Thoracic aorta (tissue), 2 donors: ENCODE measurements around the gene PSAP. TPM values are rescaled to one million over a fixed set of nuclear protein-coding genes. Genes with fewer than 3 reads are reported as not detected.

Experiments
- ATAC-seq: fragments of 150-250 bp; one replicate; pipeline ENCODE4 v1.8.0; 2017; ENCODE audit warnings: low read depth; ENCODE audit not compliant: insufficient number of reproducible peaks, low FRiP score
- DNase-seq: peaks from one replicate; pipeline ENCODE4 v3.0.0-alpha.2; 2020; ENCODE audit warnings: low spot score
- H3K27ac ChIP-seq, 2 donors: fragments of 200-600 bp; sonication (generic); 1 replicate in 1 of 2; 2 replicates in 1 of 2; pipeline ENCODE4 v1.5.1; 2016; ENCODE audit warnings: mild to moderate bottlenecking in 2 of 2, moderate library complexity in 2 of 2
- H3K27me3 ChIP-seq: fragments of 200-600 bp; sonication (generic); replicated peaks from 2 replicates; pipeline ENCODE4 v1.6.0; 2016; ENCODE audit warnings: mild to moderate bottlenecking; ENCODE audit not compliant: insufficient read depth
- H3K36me3 ChIP-seq: fragments of 200-600 bp; sonication (generic); one replicate; pipeline ENCODE4 v1.5.1; 2016
- H3K4me1 ChIP-seq, 2 donors: fragments of 200-600 bp; sonication (generic); 1 replicate in 1 of 2; 2 replicates in 1 of 2; pipeline versions ENCODE4 v1.5.1 to v1.6.0; 2016; ENCODE audit warnings: low read depth in 2 of 2, mild to moderate bottlenecking in 1 of 2; ENCODE audit not compliant: control insufficient read depth in 1 of 2
- H3K4me3 ChIP-seq: fragments of 200-600 bp; sonication (generic); 2 replicates; pipeline ENCODE4 v1.5.1; 2016; ENCODE audit warnings: mild to moderate bottlenecking
- H3K9me3 ChIP-seq: fragments of 200-600 bp; sonication (generic); 2 replicates; pipeline ENCODE4 v1.5.1; 2016
- total RNA-seq, 2 donors: library from RNA; depleted of rRNA; stranded (reverse); fragments of >200 nt; gene quantifications; one replicate each; pipeline versions ENCODE4 v1.1.0 to v1.2.3, GENCODE V29; 2016
- TF ChIP-seq, protein P1 (sequence below): fragments of 200-600 bp; sonication (generic); IDR thresholded peaks from one replicate; pipeline ENCODE4 v1.5.1; 2019; ENCODE audit warnings: antibody characterized with exemption

The PSAP gene
- total RNA-seq, 2 donors from 2014 or later, result 1,091 to 1,135 TPM

DNA sequence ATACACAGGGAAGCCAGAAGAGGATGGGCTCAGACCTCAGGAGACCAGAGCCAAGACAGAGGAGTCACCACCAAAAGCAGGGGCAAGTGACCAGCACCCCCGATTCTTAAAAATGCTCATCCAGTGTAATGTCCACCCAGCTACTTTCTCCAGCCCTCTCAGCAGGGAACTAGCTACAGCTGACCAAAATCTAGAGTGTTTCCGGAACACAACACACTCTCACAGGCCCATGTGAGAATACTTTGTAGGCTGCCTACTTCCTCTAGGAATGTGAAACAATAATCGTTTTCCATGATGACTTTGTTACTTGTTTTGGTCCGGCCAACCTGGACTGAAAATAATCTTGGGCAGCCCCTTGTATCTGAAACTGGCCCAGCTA is 14.5 kb downstream of the PSAP start:
- DNase-seq (no peak), ATAC-seq (peak; percentile 18)
- Histone ChIP-seq H3K27ac (peak overlapping the region; percentile 76 to 85), H3K4me3 (peak overlapping the region; percentile 24), H3K27me3 (no peaks in the 10 kb centered on the region), H3K9me3 (no peaks in the 10 kb centered on the region), H3K36me3 (peaks cover 10% of the 10 kb centered on the region), H3K4me1 (peaks cover 38 to 64% of the 10 kb centered on the region in 2 donors)
- TF ChIP-seq, protein P1, sequence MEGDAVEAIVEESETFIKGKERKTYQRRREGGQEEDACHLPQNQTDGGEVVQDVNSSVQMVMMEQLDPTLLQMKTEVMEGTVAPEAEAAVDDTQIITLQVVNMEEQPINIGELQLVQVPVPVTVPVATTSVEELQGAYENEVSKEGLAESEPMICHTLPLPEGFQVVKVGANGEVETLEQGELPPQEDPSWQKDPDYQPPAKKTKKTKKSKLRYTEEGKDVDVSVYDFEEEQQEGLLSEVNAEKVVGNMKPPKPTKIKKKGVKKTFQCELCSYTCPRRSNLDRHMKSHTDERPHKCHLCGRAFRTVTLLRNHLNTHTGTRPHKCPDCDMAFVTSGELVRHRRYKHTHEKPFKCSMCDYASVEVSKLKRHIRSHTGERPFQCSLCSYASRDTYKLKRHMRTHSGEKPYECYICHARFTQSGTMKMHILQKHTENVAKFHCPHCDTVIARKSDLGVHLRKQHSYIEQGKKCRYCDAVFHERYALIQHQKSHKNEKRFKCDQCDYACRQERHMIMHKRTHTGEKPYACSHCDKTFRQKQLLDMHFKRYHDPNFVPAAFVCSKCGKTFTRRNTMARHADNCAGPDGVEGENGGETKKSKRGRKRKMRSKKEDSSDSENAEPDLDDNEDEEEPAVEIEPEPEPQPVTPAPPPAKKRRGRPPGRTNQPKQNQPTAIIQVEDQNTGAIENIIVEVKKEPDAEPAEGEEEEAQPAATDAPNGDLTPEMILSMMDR, result no peak

DNA sequence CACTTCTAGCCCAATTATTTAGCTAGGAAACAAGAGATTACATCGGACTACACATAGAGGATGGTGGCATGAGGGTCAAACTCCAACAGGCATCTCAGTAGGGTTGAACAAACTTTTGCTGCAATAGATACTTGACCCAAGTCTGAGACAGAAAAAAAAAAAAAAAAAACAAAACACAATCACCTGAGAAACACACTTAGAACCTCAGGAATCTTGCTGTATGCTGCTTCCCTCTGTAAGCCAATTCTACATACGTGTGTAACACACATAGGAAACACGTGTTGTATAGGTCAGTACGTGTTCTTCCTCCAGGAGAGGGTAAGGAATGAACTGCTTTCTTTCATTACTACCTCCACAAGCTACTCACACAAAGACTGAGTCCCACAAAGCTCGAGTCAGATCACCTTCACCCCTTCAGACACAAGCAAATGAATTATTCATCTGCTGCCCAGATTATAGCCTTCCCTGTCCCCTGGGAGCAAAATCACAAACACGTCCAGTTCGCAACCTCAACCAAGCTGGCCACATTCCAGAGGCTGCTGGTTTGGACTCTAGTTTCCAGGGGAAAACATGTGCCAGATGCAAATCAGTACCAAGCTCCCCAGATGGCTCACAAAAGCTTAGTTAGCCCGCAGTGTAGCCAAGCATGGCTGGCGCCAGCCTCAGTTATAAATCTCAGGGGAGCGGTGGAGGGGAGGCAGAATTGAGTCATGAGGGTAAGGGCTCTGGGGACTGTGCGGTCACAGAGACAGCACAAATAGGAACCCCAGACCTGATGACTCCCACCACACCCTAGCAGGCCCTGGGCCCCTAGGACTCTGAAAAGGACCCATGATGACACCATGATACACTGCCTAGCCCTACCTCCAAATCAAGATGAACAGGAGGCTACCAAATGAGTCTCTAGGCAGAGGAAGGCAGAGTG is 15.1 kb downstream of the PSAP start:
- TF ChIP-seq, protein P1, result no peak
- Histone ChIP-seq H3K4me1 (peaks cover 36 to 61% of the 10 kb centered on the region in 2 donors), H3K4me3 (peak overlapping the region; percentile 24), H3K27me3 (no peaks in the 10 kb centered on the region), H3K9me3 (no peaks in the 10 kb centered on the region), H3K27ac (peak overlapping the region; percentile 76 to 85), H3K36me3 (peaks cover 16% of the 10 kb centered on the region)
- DNase-seq (peak; percentile 84), ATAC-seq (peak; percentile 77)

DNA sequence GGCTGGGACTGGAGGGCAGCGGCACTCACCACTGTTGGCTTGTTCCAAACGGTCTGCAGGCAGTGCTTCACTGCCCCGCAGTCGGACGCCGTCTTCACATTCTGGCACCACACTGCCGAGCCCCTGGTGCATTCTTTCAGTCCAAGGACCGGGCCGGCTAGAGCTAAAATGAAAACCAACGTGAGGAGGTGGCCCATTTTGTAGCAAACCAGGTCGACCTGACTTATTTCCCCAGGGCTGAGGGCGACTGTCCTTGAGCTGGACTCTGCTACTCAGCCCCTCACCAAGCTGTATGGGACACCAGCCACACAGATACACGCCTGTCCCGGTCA is 16.7 kb downstream of the PSAP start:
- Histone ChIP-seq H3K4me1 (peaks cover 24 to 45% of the 10 kb centered on the region in 2 donors), H3K4me3 (no peak overlapping the region), H3K27me3 (no peaks in the 10 kb centered on the region), H3K36me3 (peaks cover 32% of the 10 kb centered on the region), H3K9me3 (no peaks in the 10 kb centered on the region), H3K27ac (no peak overlapping the region)
- ATAC-seq (no peak), DNase-seq (no peak)
- TF ChIP-seq, protein P1, result no peak

DNA sequence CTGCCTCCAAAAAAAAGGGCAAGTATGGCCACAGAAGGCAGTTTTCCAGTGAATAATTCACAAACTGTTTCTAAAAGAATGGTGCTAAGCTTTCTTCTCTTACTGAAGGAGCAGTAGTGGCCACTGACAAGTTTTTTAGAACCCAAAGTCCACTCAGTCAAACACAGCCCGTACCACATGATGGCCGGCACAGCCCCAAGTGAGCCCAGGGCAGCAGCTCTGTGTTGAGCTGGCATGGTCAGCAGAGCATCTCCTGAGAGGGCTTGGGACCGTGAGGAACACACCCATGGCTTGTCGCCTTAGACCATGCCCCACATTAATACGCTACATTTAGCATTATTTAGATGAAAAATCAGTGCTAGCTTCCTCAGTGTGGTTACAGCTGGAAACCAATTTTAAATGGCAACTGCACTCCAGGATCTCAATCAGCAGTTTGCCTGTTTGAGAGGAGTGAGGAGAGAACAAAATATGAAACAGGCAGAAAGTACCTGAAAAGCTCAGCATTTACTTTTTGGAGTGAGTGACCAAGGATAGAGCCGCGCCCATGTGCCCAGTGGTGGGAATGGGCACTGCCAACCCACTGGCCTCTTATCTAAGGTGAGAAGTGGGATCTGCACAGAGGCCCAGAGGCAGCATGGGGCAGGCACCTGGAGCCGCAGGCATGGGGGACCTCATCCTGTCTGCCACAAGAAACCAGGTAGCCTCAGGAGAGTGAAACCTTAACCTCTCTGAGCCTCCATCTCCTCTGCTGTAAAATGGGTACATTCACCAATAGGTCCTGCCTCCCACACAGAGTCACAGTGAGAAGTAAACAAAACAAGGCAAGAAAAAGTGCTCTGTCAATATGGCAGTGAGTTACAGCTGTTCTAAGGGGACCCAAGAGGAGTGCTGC is 17.4 kb downstream of the PSAP start:
- H3K4me3 ChIP-seq, result no peak overlapping the region
- DNase-seq (no peak), ATAC-seq (no peak)
- peaks cover 24 to 39% of the 10 kb centered on the region in 2 donors for H3K4me1 ChIP-seq
- peaks cover 38% of the 10 kb centered on the region for H3K36me3 ChIP-seq
- no peaks in the 10 kb centered on the region for H3K9me3 ChIP-seq
- TF ChIP-seq, protein P1, result no peak
- H3K27ac ChIP-seq, result no peak overlapping the region
- no peaks in the 10 kb centered on the region for H3K27me3 ChIP-seq

DNA sequence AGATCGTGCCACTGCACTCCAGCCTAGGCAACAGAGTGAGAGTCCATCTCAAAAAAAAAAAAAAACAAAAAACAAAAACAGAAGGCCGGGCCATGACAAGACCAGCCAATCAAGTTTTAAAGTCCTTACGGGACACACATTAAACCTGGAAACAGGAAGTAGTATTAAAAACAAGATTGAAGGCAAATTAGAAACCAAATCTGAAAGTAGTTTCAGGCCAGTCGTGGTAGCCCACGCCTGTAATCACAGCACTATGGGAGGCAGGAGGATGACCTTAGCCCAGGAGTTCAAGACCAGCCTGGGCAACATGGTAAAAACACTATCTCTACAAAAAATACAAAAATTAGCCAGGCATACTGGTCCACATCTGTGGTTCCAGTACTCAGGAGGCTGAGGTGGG is 18.1 kb downstream of the PSAP start:
- no peak overlapping the region for H3K27ac ChIP-seq
- TF ChIP-seq, protein P1, result no peak
- ATAC-seq (no peak), DNase-seq (no peak)
- peaks cover 21 to 32% of the 10 kb centered on the region in 2 donors for H3K4me1 ChIP-seq
- H3K9me3 ChIP-seq, result no peaks in the 10 kb centered on the region
- peaks cover 45% of the 10 kb centered on the region for H3K36me3 ChIP-seq
- no peaks in the 10 kb centered on the region for H3K27me3 ChIP-seq
- H3K4me3 ChIP-seq, result no peak overlapping the region
